Vagina (tissue), 2 donors: ENCODE data around the gene TMX1.

Experiments
- CTCF ChIP-seq, 3 experiments: fragments of 450-650 bp in 2 of 3; fragments of 200-600 bp in 1 of 3; sonication (generic) in 1 of 3; IDR thresholded peaks; one replicate each; pipeline ENCODE4 v1.5.1; 2017 to 2019; ENCODE audit warnings: antibody characterized with exemption in 3 of 3, mild to moderate bottlenecking in 2 of 3, moderate library complexity in 2 of 3
- POLR2A ChIP-seq, 2 donors: fragments of 450-650 bp; IDR thresholded peaks; one replicate each; pipeline ENCODE4 v1.6.1; 2017; ENCODE audit warnings: antibody characterized with exemption in 2 of 2, mild to moderate bottlenecking in 2 of 2, moderate library complexity in 2 of 2

GRCh38 chr14:51244591-51244990 is 4.5 kb downstream of the TMX1 start:
- TF ChIP-seq POLR2A (IDR thresholded peaks at IDR 0.05) (no peak), CTCF (IDR thresholded peaks at IDR 0.05) (no peak)
